ENCODE results near the gene PRKAB2. TPM values are rescaled to one million over a fixed set of nuclear protein-coding genes. Genes with fewer than 3 reads are reported as not detected.
"Not testable (repeated sequence)": the region's sequence is repeated elsewhere in the genome, so short reads cannot be mapped to it uniquely, and the experiment has no call there.

Gene PRKAB2, protein sequence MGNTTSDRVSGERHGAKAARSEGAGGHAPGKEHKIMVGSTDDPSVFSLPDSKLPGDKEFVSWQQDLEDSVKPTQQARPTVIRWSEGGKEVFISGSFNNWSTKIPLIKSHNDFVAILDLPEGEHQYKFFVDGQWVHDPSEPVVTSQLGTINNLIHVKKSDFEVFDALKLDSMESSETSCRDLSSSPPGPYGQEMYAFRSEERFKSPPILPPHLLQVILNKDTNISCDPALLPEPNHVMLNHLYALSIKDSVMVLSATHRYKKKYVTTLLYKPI
- 10 to 100 TPM; 26.1 to 26.5 TPM for total RNA-seq
- long read RNA-seq, donor 1, partial matches to known transcripts = 2 of 9 reads
- long read RNA-seq, donor 1, other reads (novel, unspliced or antisense) = 7 of 9 reads
- long read RNA-seq, donor 2, full-length matches to known transcripts = 1 of 14 reads
- long read RNA-seq, donor 2, partial matches to known transcripts = 5 of 14 reads
- long read RNA-seq, donor 2, other reads (novel, unspliced or antisense) = 8 of 14 reads

DNA sequence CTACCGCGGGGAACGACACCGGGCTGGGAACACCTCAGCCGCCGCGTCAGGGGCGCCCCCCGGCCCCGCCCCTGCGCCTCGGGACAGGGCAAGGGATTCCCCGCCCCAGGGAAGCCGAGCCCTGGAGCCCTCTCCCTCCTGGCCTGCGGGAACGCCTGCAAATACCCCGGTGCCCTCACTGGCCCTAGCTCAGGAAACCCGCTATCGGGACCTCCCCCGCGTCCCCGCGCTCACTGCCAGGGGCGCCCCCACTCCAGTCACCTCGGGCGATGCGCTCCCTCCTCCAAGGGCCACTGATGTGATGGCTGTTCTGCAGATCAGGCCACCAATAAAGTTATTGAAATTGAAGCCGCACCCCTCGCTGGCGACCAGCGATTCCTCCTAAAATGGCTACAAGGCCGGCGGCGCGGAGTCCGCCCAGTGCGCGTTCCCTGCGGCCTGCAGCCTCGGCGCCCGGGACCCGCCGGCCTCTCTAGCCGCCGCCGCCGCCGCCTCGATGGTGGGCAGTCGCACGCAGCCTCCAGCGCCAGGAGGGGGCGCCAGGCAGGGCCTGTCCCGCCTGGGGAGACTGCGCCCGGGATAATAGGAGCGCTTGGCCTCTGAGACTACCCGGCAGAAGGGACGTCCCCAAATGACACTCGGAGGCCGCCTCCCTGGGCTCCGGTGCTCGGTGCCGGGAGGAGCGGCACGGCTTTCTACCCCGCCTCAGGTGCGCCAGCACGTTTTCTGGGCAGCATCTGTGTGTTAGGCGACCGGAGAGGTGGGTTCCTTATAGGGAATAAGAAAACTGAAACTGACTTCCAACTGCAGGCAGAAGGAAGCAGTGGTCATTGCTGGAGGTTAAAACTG lies at the start of gene PRKAB2:
Gene PRKAB2 (minus strand): TSS at position 303 of the 849 bp plus-strand sequence. CDS start 326 bp downstream, outside the sequence.
- intact Hi-C loops (cut with DNase I) = loop anchor here (2.0 to 5.0 kb wide), 2 partner anchors 70 kb away; partner anchors contain the start of gene CHD1L (in 2 of the 2)
- DNase-seq (ENCODE audit: low spot score) = peak; percentile 99

DNA sequence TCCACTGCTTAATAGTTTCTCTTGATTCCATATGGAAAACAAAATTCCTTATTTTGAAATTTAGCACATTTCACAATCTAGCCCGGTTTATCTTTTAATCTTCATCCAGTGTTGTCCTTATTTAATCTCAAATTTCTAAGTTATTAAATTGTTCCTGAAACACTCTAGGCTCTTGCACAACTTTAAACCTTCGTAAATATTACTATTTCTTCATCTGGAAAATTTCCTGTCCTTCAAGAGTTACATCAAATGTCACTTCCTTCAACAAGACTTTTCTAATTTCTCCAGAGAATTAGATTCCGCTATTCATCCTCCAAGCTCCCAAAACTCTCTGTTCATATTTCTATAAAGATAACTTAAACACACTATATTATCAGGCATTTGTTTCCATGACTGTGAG lies 46.3 kb upstream of the PRKAB2 start:
- no peak for DNase-seq (ENCODE audit: low spot score)
- intact Hi-C loops (cut with DNase I) = no loop called here

DNA sequence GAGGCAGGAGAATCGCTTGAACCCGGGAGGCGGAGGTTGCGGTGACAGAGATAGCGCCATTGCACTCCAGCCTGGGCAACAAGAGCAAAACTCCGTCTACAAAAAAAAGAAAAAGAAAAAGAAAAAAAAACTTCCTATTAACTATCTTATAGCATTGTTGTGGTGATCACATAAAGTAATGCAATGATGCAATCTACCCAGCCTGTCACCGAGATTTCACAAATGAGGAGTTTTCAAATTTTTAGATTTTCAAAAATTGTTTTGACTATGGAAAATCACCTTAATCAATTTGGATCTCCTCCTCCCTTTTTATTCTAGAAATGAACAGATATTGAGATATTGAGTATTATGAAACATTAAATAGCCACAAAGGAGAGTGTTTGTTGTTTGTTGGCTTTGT lies 44.9 kb upstream of the PRKAB2 start:
- intact Hi-C loops (cut with DNase I) = no loop called here
- no peak for DNase-seq (ENCODE audit: low spot score)

DNA sequence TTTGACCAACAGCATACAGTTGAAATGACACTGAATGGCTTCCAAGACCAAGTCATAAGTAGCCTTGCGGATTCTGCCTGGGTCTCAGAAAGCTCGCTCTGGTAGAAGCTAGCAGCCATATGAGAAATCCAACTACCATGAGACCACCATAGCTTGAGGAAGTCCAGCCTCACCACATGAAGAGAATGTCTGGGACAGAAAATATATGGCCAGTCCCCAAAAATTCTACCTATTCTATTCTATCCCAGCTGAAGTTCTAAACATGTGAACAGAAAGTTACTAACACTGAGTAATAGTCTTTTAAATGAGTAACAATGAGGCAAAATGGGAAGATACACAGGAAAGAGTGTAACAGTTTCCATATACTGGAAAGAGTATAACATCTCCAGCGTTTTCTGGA lies 43.9 kb upstream of the PRKAB2 start:
- intact Hi-C loops (cut with DNase I) = no loop called here
- DNase-seq (ENCODE audit: low spot score) = no peak

DNA sequence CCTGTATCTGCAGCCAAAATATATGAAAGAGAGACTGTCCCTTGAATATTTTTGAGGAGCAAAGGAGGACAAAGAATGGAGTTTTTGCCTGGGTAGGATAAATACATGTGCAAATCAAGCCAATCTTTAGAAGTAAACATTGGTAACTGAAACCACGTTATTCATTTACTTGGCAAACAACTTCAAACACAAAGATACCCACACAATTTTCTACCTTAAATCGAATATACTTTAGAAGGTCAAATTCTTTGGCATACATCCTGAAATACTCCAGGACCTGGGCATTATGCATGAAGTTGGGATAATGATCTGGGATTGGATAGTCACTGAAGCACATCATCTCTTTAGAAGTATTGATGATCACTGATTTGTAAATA lies 43.3 kb upstream of the PRKAB2 start:
- no peak for DNase-seq (ENCODE audit: low spot score)
- intact Hi-C loops (cut with DNase I) = no loop called here

DNA sequence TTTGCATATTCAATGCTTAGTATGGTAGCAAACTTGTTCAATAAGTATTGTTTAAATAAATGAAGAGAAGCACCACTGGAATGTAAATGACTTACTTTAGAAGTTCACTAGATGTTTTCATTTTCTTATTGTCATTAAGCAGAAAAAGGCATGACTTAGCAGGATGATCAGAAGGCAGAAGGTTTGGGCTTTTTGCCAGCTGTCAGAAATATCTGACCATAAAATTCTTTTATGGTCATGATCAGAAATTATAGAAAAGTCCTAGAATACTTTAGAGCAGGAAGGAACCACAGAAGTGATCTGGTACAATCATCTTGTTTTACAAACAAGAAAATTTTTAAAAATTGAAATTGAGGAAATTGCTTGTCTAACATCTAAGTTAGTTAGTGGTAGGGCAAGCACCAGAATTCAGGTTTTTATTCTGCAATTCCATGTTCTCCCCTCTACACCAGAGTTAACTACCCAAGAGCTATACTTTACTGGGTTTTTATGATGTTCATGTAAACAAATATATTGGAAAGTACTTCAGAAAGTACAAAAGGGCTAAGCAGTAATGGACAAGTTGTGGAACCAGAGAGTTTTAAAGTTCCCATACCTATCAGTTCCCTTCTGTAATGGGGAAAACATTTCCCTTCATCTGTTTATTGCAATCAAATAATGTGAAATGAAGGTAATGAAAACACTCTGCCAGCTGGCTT lies 42.7 kb upstream of the PRKAB2 start:
- intact Hi-C loops (cut with DNase I) = no loop called here

DNA sequence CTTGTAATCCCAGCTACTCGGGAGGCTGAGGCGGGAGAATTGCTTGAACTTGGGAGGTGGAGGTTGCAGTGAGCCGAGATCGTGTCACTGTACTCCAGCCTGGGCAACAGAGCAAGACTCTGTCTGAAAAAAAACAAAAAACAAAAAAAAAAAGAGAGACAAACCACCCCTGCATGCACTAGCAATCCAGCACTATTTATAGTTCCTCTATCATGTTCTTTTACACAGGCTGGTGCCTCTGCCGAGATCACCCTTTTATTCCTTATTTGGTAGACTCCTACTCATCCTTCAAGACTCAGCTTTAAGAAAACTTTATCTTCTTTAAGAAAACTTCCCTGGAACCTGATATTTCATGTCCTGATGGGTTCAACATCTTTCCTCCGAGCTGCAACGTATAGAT lies 42.1 kb upstream of the PRKAB2 start:
- intact Hi-C loops (cut with DNase I) = no loop called here
- DNase-seq (ENCODE audit: low spot score) = no peak

More for the DNA sequence above, 42.7 kb upstream of the PRKAB2 start:
- no peak for DNase-seq (ENCODE audit: low spot score)

DNA sequence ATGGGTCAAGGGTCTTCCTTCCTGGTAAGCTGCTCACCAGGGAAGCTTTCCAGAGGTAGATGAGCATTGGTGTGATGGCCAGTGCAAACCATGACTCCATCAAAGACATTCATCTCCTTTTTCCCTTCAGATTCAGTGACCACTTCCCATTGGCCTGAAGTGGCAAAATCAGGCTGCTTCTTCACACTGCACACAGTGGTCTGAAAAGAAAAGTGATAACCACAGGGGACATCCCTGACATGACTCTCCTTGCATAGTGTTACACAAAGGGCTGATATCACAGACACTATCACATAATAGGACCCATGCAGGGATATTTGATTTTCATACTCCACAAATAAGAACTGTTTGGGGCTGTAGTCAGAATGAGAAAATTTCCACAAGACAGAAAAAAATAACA lies 41.0 kb upstream of the PRKAB2 start:
- intact Hi-C loops (cut with DNase I) = no loop called here
- DNase-seq (ENCODE audit: low spot score) = no peak

DNA sequence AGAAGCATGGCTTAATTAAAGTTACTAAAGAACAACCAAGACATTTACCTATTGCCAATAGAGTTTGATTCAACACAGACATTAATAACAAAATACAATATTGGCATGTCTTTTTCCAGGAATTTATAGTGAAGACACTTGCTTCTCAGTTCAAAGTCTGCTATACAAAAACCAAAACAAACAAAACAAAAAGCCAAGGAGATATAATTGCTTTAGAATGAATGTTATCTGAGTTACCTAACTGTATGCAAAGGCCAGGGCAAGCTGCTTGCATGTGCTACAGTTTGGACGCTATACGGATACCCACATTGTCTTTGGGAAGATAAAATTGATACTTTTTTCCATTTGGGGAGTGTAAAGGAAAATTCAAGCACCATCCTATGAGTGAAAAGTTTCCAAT lies 39.3 kb upstream of the PRKAB2 start:
- DNase-seq (ENCODE audit: low spot score) = no peak
- intact Hi-C loops (cut with DNase I) = loop anchor here in 1 of 2 donors (2.0 kb wide), 1 partner anchor 45 kb away; no protein-coding TSS in a partner anchor

DNA sequence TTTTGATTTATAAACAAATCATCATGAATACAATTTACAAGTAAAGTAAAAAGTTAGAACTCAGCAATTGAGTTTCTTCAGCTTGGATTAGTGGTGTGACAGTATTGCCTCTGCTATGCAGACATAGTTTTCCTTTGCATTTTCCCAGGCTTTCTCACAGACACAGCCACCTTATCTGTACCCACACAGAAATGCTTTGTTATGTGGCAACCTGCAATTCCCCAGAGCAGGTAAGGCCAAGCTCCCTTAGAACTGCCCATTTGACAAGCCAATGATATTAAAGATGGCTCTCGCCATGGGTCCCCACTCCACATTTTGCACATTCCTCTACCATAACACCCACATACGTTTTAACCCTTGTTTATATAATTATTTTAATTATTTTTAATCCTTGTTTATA lies 38.7 kb upstream of the PRKAB2 start:
- intact Hi-C loops (cut with DNase I) = loop anchor here in 1 of 2 donors (2.0 kb wide), 1 partner anchor 46 kb away; no protein-coding TSS in a partner anchor
- no peak for DNase-seq (ENCODE audit: low spot score)

DNA sequence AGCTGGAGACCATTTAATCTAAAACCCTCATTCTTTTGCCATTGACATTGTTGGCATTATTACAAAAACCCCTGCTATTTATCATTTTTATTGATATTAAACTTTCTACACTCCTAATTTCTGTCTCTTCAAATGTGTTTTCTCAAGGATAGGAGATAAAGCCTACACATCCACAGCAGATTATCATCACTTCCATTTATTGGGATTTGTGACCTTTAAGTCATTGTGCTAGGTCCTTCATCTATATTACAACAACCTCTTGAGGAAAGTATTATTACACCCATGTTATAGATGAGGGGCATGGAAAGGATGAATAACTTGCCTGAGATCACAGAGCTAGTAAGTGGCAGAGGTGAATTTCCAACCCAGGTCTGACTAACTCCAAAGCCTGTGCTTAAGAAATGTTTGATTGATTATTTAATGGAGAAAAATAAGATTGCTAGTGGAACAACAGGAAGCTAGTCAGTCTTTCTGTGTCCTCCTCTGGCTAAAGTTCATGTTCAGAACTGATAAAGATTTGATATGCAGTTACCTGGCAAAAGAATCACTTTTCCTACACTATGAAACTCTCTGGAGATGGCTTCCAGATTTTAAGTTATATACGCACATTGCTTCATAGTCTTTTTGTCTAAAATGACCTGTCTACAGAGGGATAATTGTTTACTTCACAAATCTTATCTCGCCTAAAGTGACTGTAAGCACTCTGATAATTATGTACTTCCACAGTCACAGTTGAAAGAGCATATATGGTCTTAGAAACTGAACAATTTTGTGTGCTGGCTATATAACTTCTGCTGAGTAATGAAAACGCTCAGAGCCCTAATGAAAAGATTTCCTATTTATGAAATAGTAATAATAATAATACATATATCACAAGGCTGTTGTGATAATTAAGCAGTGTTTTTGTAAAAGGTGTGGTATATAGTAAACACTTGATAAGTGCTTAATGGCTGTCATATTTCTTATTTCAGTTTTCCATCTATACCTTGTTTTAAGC lies 37.9 kb upstream of the PRKAB2 start:
- intact Hi-C loops (cut with DNase I) = loop anchor here in 1 of 2 donors (2.0 kb wide), 1 partner anchor 47 kb away; no protein-coding TSS in a partner anchor

DNA sequence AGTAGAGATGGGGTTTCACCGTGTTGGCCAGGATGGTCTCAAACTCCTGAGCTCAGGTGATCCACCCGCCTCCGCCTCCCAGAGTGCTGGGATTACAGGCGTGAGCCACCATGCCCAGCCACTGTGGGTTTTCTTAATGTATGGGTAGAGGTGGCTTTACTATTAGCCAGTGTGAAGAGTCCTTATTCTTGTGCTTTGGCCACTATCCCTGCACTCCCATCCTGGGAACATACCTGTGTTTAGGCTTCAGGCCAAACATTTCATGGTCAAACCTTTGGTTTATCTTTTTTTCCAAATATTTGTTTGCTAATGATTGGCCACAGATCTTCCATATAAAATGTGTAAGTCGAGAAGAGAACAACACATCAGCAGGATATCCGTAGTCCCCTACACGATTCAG lies 36.3 kb upstream of the PRKAB2 start:
- intact Hi-C loops (cut with DNase I) = no loop called here

More for the DNA sequence above, 37.9 kb upstream of the PRKAB2 start:
- DNase-seq (ENCODE audit: low spot score) = no peak

DNA sequence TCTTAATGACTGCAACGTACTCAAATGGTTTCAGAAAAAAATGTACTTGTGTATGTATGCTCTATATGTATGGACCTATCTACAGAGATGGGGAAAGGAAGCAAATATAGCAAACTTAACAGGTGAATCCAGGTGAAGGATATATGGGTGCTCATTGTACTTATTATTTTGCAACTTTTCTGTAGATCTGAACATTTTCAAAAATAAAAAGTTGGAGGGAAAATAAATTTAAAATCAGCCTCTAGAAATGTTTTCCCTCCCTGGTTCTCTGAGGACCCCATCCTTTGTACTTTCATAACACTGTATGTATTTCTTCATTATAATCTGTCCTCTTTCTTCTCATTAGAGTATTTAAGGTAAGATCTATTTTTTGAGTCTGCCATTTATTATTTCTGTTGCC lies 34.9 kb upstream of the PRKAB2 start:
- intact Hi-C loops (cut with DNase I) = no loop called here
- DNase-seq (ENCODE audit: low spot score) = no peak

More for the DNA sequence above, 36.3 kb upstream of the PRKAB2 start:
- no peak for DNase-seq (ENCODE audit: low spot score)

DNA sequence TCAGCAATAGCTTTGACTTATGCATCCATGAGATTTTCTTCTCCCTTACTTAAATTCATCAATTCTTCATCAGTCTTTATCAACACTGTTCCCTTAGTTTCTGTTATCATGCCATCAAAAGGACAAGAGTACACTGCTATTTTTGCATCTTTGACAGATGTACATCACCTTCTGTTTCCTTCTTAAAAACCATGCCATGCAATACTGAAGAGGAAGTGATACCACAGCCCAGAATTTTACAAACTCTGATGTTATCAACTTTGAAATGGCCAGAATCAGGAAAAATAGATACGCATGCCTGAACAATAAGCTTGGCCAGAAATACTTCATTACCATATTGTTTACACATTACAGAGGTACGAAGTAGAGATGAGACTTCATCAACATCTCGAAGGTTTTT lies 31.8 kb upstream of the PRKAB2 start:
- DNase-seq (ENCODE audit: low spot score) = no peak
- intact Hi-C loops (cut with DNase I) = no loop called here

DNA sequence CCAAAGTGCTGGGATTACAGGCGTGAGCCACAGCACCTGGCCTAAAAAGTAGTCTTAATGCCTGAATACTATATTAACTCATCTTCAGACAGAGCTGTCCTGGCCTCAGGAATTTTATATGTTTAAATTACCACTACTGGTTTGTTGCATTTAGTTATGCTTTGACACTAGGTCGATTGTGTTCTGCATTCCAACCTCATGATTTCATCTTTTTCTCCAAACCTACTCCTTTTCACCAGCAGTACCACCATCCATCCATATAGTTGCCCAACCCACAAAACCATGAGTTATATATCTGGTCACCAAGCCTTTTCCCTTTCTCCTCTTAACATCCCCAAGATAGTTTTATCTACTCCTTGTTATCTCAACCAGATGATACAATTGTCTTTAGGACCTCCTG lies 30.3 kb upstream of the PRKAB2 start:
- DNase-seq (ENCODE audit: low spot score) = no peak

DNA sequence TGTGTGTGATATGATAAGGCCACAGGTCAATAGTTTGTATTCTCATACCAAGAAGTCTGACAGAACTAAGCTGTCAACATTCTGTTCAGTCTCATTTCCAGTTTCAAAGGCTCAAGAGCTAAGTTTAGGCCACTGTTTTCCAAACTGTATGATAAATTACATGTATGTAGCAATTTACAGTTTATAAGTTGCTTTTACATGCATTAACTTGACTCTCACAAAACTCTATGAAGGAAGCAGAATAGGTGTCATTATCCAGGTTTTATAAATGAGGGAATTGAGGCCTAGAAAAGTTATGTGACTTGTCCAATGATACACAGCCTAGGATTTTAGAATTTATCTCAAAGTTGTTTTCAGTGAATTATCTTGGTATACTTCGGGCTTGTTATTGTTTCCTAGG lies 29.5 kb upstream of the PRKAB2 start:
- intact Hi-C loops (cut with DNase I) = no loop called here
- no peak for DNase-seq (ENCODE audit: low spot score)

More for the DNA sequence above, 30.3 kb upstream of the PRKAB2 start:
- intact Hi-C loops (cut with DNase I) = no loop called here

DNA sequence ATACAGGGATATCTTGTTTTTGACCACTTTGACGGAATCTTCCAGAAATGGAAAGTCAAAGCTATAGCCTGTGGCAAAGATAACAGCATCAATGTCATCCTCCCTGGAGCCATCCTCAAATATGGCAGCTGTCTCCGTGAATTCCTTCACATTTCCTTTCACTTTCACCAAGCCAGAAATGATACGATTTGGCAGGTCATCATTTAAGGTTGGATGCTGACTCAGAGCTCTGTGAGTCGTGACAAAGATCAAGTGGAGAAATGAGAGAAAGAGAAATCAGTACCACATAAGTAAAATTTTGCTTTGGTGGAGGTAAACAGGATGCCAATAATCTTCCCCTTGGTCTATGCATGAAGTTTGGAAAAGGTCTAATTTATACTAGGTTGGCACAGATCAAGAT lies 29.0 kb upstream of the PRKAB2 start:
- intact Hi-C loops (cut with DNase I) = no loop called here
- DNase-seq (ENCODE audit: low spot score) = no peak

DNA sequence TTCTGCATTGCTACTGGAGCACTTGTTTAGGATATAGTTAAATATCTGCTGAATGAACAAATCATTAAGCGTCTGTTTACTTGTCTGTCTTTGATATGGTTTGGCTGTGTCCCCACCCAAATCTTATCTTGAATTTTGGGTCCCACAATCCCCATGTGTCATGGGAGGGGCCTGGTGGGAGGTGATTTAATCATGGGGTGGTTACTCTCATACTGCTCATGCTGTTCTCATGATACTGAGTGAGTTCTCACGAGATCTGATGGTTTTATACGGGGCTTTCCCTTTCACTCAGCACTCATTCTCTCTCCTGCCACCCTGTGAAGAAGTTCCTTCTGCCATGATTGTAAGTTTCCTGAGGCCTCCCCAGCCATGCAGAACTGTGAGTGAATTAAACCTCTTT lies 25.1 kb upstream of the PRKAB2 start:
- intact Hi-C loops (cut with DNase I); DNase-seq (ENCODE audit: low spot score): not testable (repeated sequence)
